Measurements from ENCODE around the gene CEACAM6.

Gene CEACAM6

GRCh38 chr19:41810301-41810700 is 55.0 kb downstream of the CEACAM6 start:
- no peak for DNase-seq (ENCODE audit: low read depth)
- no peak overlapping the region for H3K4me3 ChIP-seq (ENCODE audit: low read length)
- no peak for TF ChIP-seq CTCF (conservative IDR thresholded peaks at IDR 0.05; ENCODE audit: low read length)

- TF ChIP-seq CTCF (conservative IDR thresholded peaks at IDR 0.05; ENCODE audit: low read length) = no peak
- no peak overlapping the region for H3K4me3 ChIP-seq (ENCODE audit: low read length)
Measured at GRCh38 chr19:41811036-41811435, 55.7 kb downstream of the CEACAM6 start.

GRCh38 chr19:41811981-41812380 is 56.7 kb downstream of the CEACAM6 start:
- no peak for TF ChIP-seq CTCF (conservative IDR thresholded peaks at IDR 0.05; ENCODE audit: low read length)
- no peak for DNase-seq (ENCODE audit: low read depth)
- H3K4me3 ChIP-seq (ENCODE audit: low read length) = no peak overlapping the region

More at GRCh38 chr19:41811036-41811435, 55.7 kb downstream of the CEACAM6 start:
- DNase-seq (ENCODE audit: low read depth) = no peak

GRCh38 chr19:41813911-41814310 is 58.6 kb downstream of the CEACAM6 start:
- no peak for DNase-seq (ENCODE audit: low read depth)
- H3K4me3 ChIP-seq (ENCODE audit: low read length) = no peak overlapping the region
- no peak for TF ChIP-seq CTCF (conservative IDR thresholded peaks at IDR 0.05; ENCODE audit: low read length)

- no peak for TF ChIP-seq CTCF (conservative IDR thresholded peaks at IDR 0.05; ENCODE audit: low read length)
- no peak for DNase-seq (ENCODE audit: low read depth)
- no peak overlapping the region for H3K4me3 ChIP-seq (ENCODE audit: low read length)
Measured at GRCh38 chr19:41815301-41815700, 60.0 kb downstream of the CEACAM6 start.

GRCh38 chr19:41816761-41817160 is 61.4 kb downstream of the CEACAM6 start:
- no peak for TF ChIP-seq CTCF (conservative IDR thresholded peaks at IDR 0.05; ENCODE audit: low read length)
- no peak for DNase-seq (ENCODE audit: low read depth)
- H3K4me3 ChIP-seq (ENCODE audit: low read length) = no peak overlapping the region

- H3K4me3 ChIP-seq (ENCODE audit: low read length) = no peak overlapping the region
- TF ChIP-seq CTCF (conservative IDR thresholded peaks at IDR 0.05; ENCODE audit: low read length) = peak; percentile 49
- DNase-seq (ENCODE audit: low read depth) = no peak
Measured at GRCh38 chr19:41821003-41821735, 65.8 kb downstream of the CEACAM6 start.
